HepG2 (cell line): ENCODE measurements around the gene TRAF5. TPM values are rescaled to one million over a fixed set of nuclear protein-coding genes. Genes with fewer than 3 reads are reported as not detected.

Experiments
- ATF7-NPFF ChIP-seq: sonication (generic); formaldehyde crosslinking; IDR thresholded peaks from 2 replicates; pipeline ENCODE4 v1.8.1; 2023; ENCODE audit warnings: mild to moderate bottlenecking, low read depth, missing genetic modification reagents, moderate library complexity
- GFI1 ChIP-seq: sonication (generic); formaldehyde crosslinking; IDR thresholded peaks from 2 replicates; pipeline ENCODE4 v1.5.0; 2020; ENCODE audit warnings: missing genetic modification reagents, mild to moderate bottlenecking, borderline replicate concordance
- KLF13 ChIP-seq: sonication (generic); formaldehyde crosslinking; IDR thresholded peaks from 2 replicates; pipeline ENCODE4 v1.4.0; 2020; ENCODE audit warnings: mild to moderate bottlenecking, missing genetic modification reagents
- SP1 ChIP-seq, 2 experiments: fragments of 450-650 bp in 1 of 2; sonication (generic) in 1 of 2; formaldehyde crosslinking in 1 of 2; IDR thresholded peaks; 2 replicates each; pipeline versions ENCODE4 v1.4.0 to v1.6.1; 2016 to 2020; ENCODE audit warnings: missing genetic modification reagents in 1 of 2
- STAT5B ChIP-seq: sonication (generic); formaldehyde crosslinking; IDR thresholded peaks from 2 replicates; pipeline ENCODE4 v1.4.0; 2020; ENCODE audit warnings: missing genetic modification reagents
- THYN1 ChIP-seq: sonication (generic); formaldehyde crosslinking; IDR thresholded peaks from 2 replicates; pipeline ENCODE4 v1.8.1; 2023; ENCODE audit warnings: low read depth, mild to moderate bottlenecking, moderate library complexity, missing genetic modification reagents, borderline replicate concordance
- ZNF567 ChIP-seq: sonication (generic); formaldehyde crosslinking; IDR thresholded peaks from 2 replicates; pipeline ENCODE4 v1.8.1; 2023; ENCODE audit warnings: mild to moderate bottlenecking, missing genetic modification reagents, borderline replicate concordance
- ZNF619 ChIP-seq: sonication (generic); formaldehyde crosslinking; IDR thresholded peaks from 2 replicates; pipeline ENCODE4 v1.4.0; 2020; ENCODE audit warnings: mild to moderate bottlenecking, missing genetic modification reagents
- ZNF713 ChIP-seq: sonication (generic); formaldehyde crosslinking; IDR thresholded peaks from 2 replicates; pipeline ENCODE4 v1.4.0; 2020; ENCODE audit warnings: mild to moderate bottlenecking, missing genetic modification reagents
- polyA plus RNA-seq, 8 experiments: library from polyadenylated mRNA; depleted of rRNA in 3 of 8; stranded (reverse) in 7 of 8; unstranded in 1 of 8; fragments of >200 nt; fragmentation: Illumina TruSeq in 4 of 8; extraction: Trizol in 4 of 8; gene quantifications; 2 replicates each; pipeline versions ENCODE4 v1.2.1 to v1.2.3, GENCODE V29; 2011 to 2016; ENCODE audit warnings: low read depth in 4 of 8, missing spikeins in 1 of 8, mixed read lengths in 1 of 8; ENCODE audit not compliant: insufficient read depth in 1 of 8
- total RNA-seq, 5 experiments: library from RNA; depleted of rRNA; stranded (reverse); fragments of >200 nt; fragmentation: Illumina TruSeq; extraction: Trizol; gene quantifications; 2 replicates each; pipeline ENCODE4 v1.2.3, GENCODE V29; 2016; ENCODE audit warnings: low read depth in 1 of 5
- TF ChIP-seq, protein P1 (sequence below): sonication (generic); formaldehyde crosslinking; IDR thresholded peaks from 2 replicates; pipeline ENCODE4 v1.5.0; 2020; ENCODE audit warnings: missing genetic modification reagents
- TF ChIP-seq, protein P2 (sequence below): sonication (generic); formaldehyde crosslinking; IDR thresholded peaks from 2 replicates; pipeline ENCODE4 v1.4.0; 2020; ENCODE audit warnings: missing genetic modification reagents
- TF ChIP-seq, protein P3 (sequence below): sonication (generic); formaldehyde crosslinking; IDR thresholded peaks from 2 replicates; pipeline ENCODE4 v1.4.0; 2020; ENCODE audit warnings: low read depth, mild to moderate bottlenecking, missing genetic modification reagents
- TF ChIP-seq, protein P4 (sequence below): sonication (generic); formaldehyde crosslinking; IDR thresholded peaks from 2 replicates; pipeline ENCODE4 v1.4.0; 2020; ENCODE audit warnings: missing genetic modification reagents
- TF ChIP-seq, protein P5 (sequence below): IDR thresholded peaks from 2 replicates; pipeline ENCODE4 v1.6.1; 2016

TRAF5 gene
- total and polyA plus RNA-seq, 2 of the 13 experiments (the other 11 are each of a cell fraction or from before 2014, with no cell fraction given), result 0.27 to 1.6 TPM

DNA sequence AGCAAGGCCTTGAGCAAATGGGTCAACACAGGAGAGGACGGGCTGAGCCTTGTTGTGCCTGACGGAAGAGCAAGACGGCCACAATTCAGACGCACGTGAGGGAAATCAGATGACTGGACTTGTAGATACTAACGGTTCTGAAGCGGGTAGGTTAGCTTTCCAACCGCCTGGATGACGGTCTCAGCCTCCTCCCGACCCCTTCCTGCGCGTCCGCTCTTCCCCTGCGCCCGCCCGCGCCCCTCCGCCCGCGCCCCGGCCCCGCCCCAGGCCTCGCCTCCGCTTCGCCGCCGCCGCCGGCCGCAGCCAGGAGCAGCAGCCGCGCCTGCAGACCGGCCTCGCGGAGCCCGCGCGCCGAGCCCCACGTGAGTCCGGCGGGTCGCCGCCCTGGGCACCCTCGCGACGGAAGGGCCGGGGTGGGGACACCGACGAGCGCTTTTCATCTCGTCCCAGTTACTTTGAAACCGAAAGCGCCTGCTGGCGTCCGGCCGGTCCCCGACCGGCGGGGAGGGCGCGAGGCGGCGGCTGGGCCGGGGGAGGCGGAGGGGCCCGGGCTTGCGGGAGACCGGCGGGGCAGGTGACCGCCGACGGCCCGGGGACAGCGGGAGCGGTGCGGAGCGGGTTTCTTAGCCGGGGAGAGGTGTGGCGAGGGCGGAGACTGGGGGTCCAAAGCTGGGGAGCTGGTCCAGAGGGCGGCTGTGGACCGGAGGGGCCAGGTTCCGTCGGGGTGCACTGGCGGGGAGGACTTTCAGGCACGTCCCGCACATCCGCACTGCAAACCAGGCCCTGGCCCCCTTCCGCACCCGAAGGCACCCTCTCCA lies at the start of gene TRAF5 (continued):
- TF ChIP-seq KLF13, result no peak
- TF ChIP-seq, protein P1, sequence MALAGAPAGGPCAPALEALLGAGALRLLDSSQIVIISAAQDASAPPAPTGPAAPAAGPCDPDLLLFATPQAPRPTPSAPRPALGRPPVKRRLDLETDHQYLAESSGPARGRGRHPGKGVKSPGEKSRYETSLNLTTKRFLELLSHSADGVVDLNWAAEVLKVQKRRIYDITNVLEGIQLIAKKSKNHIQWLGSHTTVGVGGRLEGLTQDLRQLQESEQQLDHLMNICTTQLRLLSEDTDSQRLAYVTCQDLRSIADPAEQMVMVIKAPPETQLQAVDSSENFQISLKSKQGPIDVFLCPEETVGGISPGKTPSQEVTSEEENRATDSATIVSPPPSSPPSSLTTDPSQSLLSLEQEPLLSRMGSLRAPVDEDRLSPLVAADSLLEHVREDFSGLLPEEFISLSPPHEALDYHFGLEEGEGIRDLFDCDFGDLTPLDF (CRISPR knock-in tag), result no peak
- no peak for TF ChIP-seq GFI1 (CRISPR knock-in tag)
- TF ChIP-seq, protein P2, sequence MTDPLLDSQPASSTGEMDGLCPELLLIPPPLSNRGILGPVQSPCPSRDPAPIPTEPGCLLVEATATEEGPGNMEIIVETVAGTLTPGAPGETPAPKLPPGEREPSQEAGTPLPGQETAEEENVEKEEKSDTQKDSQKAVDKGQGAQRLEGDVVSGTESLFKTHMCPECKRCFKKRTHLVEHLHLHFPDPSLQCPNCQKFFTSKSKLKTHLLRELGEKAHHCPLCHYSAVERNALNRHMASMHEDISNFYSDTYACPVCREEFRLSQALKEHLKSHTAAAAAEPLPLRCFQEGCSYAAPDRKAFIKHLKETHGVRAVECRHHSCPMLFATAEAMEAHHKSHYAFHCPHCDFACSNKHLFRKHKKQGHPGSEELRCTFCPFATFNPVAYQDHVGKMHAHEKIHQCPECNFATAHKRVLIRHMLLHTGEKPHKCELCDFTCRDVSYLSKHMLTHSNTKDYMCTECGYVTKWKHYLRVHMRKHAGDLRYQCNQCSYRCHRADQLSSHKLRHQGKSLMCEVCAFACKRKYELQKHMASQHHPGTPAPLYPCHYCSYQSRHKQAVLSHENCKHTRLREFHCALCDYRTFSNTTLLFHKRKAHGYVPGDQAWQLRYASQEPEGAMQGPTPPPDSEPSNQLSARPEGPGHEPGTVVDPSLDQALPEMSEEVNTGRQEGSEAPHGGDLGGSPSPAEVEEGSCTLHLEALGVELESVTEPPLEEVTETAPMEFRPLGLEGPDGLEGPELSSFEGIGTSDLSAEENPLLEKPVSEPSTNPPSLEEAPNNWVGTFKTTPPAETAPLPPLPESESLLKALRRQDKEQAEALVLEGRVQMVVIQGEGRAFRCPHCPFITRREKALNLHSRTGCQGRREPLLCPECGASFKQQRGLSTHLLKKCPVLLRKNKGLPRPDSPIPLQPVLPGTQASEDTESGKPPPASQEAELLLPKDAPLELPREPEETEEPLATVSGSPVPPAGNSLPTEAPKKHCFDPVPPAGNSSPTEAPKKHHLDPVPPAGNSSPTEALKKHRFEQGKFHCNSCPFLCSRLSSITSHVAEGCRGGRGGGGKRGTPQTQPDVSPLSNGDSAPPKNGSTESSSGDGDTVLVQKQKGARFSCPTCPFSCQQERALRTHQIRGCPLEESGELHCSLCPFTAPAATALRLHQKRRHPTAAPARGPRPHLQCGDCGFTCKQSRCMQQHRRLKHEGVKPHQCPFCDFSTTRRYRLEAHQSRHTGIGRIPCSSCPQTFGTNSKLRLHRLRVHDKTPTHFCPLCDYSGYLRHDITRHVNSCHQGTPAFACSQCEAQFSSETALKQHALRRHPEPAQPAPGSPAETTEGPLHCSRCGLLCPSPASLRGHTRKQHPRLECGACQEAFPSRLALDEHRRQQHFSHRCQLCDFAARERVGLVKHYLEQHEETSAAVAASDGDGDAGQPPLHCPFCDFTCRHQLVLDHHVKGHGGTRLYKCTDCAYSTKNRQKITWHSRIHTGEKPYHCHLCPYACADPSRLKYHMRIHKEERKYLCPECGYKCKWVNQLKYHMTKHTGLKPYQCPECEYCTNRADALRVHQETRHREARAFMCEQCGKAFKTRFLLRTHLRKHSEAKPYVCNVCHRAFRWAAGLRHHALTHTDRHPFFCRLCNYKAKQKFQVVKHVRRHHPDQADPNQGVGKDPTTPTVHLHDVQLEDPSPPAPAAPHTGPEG (CRISPR knock-in tag), result peak; percentile 91
- TF ChIP-seq ATF7-NPFF (CRISPR knock-in tag), result 0 out of 2 replicates have a peak, but pooled peaks have one; percentile 33
- no peak for TF ChIP-seq THYN1 (CRISPR knock-in tag)
- no peak for TF ChIP-seq ZNF567
- no peak for TF ChIP-seq ZNF619 (CRISPR knock-in tag)
- TF ChIP-seq, protein P3, sequence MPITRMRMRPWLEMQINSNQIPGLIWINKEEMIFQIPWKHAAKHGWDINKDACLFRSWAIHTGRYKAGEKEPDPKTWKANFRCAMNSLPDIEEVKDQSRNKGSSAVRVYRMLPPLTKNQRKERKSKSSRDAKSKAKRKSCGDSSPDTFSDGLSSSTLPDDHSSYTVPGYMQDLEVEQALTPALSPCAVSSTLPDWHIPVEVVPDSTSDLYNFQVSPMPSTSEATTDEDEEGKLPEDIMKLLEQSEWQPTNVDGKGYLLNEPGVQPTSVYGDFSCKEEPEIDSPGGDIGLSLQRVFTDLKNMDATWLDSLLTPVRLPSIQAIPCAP (CRISPR knock-in tag), result no peak
- TF ChIP-seq, protein P4, sequence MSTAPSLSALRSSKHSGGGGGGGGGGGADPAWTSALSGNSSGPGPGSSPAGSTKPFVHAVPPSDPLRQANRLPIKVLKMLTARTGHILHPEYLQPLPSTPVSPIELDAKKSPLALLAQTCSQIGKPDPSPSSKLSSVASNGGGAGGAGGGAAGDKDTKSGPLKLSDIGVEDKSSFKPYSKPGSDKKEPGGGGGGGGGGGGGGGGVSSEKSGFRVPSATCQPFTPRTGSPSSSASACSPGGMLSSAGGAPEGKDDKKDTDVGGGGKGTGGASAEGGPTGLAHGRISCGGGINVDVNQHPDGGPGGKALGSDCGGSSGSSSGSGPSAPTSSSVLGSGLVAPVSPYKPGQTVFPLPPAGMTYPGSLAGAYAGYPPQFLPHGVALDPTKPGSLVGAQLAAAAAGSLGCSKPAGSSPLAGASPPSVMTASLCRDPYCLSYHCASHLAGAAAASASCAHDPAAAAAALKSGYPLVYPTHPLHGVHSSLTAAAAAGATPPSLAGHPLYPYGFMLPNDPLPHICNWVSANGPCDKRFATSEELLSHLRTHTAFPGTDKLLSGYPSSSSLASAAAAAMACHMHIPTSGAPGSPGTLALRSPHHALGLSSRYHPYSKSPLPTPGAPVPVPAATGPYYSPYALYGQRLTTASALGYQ (CRISPR knock-in tag), result no peak
- TF ChIP-seq, protein P5, sequence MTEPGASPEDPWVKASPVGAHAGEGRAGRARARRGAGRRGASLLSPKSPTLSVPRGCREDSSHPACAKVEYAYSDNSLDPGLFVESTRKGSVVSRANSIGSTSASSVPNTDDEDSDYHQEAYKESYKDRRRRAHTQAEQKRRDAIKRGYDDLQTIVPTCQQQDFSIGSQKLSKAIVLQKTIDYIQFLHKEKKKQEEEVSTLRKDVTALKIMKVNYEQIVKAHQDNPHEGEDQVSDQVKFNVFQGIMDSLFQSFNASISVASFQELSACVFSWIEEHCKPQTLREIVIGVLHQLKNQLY, result no peak
- no peak for TF ChIP-seq SP1 (IDR thresholded peaks at IDR 0.05)
- TF ChIP-seq SP1 (CRISPR knock-in tag; IDR thresholded peaks at IDR 0.05), result no peak
- no peak for TF ChIP-seq STAT5B (CRISPR knock-in tag)
- TF ChIP-seq ZNF713 (CRISPR knock-in tag), result no peak
